OCI-LY7 (cell line): ENCODE results near the gene HPSE2.

Source experiments
- EZH2phosphoT487 ChIP-seq: fragments of 200-600 bp; sonication (generic); IDR thresholded peaks from 2 replicates; pipeline ENCODE4 v1.6.1; 2018; ENCODE audit warnings: low read depth, borderline replicate concordance, mild to moderate bottlenecking, mixed run types, antibody characterized with exemption, low read length, moderate library complexity, mixed read lengths
- TF ChIP-seq, protein P1 (sequence below): fragments of 200-600 bp; sonication (generic); conservative IDR thresholded peaks from 2 replicates; pipeline ENCODE4 v1.5.1; 2014; ENCODE audit warnings: mild to moderate bottlenecking, antibody characterized with exemption, low read length, moderate library complexity, mixed read lengths

DNA sequence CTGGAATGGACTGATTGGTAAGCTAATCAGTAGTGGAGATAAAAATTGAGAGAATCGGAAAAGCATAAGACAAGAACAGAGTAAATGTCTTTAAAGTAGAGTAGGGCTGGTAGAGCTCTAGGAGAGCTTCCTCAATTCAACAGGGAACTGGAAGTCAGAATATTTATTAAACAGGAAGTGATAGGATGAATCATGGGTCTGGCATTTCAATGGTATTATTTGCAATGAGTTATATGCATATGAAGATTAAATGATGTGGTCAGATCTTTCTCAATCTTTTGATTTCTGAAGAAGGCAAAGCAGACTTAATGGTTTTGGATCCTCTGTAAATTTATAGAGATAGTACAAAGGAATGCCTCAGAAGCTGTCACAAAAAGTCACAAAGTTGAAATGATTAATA, 349.0 kb downstream of the HPSE2 start:
- TF ChIP-seq, protein P1, sequence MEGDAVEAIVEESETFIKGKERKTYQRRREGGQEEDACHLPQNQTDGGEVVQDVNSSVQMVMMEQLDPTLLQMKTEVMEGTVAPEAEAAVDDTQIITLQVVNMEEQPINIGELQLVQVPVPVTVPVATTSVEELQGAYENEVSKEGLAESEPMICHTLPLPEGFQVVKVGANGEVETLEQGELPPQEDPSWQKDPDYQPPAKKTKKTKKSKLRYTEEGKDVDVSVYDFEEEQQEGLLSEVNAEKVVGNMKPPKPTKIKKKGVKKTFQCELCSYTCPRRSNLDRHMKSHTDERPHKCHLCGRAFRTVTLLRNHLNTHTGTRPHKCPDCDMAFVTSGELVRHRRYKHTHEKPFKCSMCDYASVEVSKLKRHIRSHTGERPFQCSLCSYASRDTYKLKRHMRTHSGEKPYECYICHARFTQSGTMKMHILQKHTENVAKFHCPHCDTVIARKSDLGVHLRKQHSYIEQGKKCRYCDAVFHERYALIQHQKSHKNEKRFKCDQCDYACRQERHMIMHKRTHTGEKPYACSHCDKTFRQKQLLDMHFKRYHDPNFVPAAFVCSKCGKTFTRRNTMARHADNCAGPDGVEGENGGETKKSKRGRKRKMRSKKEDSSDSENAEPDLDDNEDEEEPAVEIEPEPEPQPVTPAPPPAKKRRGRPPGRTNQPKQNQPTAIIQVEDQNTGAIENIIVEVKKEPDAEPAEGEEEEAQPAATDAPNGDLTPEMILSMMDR: no peak
- no peak for TF ChIP-seq EZH2phosphoT487
